Muscle of leg (tissue), 11 donors: ENCODE results near the gene SIRPB2. TPM values are rescaled to one million over a fixed set of nuclear protein-coding genes. Genes with fewer than 3 reads are reported as not detected.
"Not testable (repeated sequence)": the region's sequence is repeated elsewhere in the genome, so short reads cannot be mapped to it uniquely, and the experiment has no call there.

Source experiments
- DNase-seq: peaks from one replicate; pipeline ENCODE4 v3.0.0; 2013
- H3K27ac ChIP-seq: one replicate; pipeline ENCODE4 v1.5.1; 2013; ENCODE audit warnings: mild to moderate bottlenecking, low read length, control low read depth
- H3K27me3 ChIP-seq: one replicate; pipeline ENCODE4 v1.6.1; 2013; ENCODE audit warnings: low read length; ENCODE audit not compliant: control insufficient read depth, insufficient read depth
- H3K36me3 ChIP-seq: one replicate; pipeline ENCODE4 v1.6.1; 2013; ENCODE audit warnings: low read length; ENCODE audit not compliant: control insufficient read depth, insufficient read depth
- H3K4me1 ChIP-seq: one replicate; pipeline ENCODE4 v1.6.1; 2013; ENCODE audit warnings: low read length; ENCODE audit not compliant: control insufficient read depth, insufficient read depth
- H3K4me3 ChIP-seq: one replicate; pipeline ENCODE4 v1.5.1; 2013; ENCODE audit warnings: low read length, control low read depth
- H3K9me3 ChIP-seq: replicated peaks from 2 replicates; pipeline ENCODE4 v1.6.1; 2013; ENCODE audit warnings: low read depth, low read length; ENCODE audit not compliant: control insufficient read depth
- WGBS: methylation state at CpG from one replicate; pipeline ENCODE4 v1.1.5; 2013; ENCODE audit warnings: missing lambda C conversion rate; ENCODE audit not compliant: insufficient coverage; 5-methylcytosine and 5-hydroxymethylcytosine counted together
- polyA plus RNA-seq, 8 donors: library from polyadenylated mRNA; unstranded; fragments of 120-200 nt; gene quantifications; one replicate each; pipeline versions ENCODE4 v1.2.1 to v1.2.3, GENCODE V29; 2013; ENCODE audit warnings: inconsistent platforms in 1 of 8, low replicate concordance in 1 of 8; ENCODE audit not compliant: insufficient read length in 8 of 8, insufficient read depth in 1 of 8
- total RNA-seq: library from RNA; stranded (reverse); fragments of 120-200 nt; gene quantifications from one replicate; pipeline ENCODE4 v1.2.4, GENCODE V29; 2013

SIRPB2 gene
- total and polyA plus RNA-seq, 9 donors: 0.84 to 2.4 (median 1.4) TPM

GRCh38 chr20:1503564-1504227 is 12.5 kb upstream of the SIRPB2 start:
- Histone ChIP-seq H3K4me1 (no peaks in the 10 kb centered on the region), H3K9me3 (no peaks in the 10 kb centered on the region), H3K27ac (no peak overlapping the region), H3K4me3 (no peak overlapping the region), H3K36me3 (no peaks in the 10 kb centered on the region), H3K27me3 (peaks cover 2% of the 10 kb centered on the region)
- WGBS: no CpG with 5 or more reads among the region's 8 CpGs
- DNase-seq: peak; percentile 72

GRCh38 chr20:1500496-1500895 is 9.3 kb upstream of the SIRPB2 start:
- H3K4me3 ChIP-seq: no peak overlapping the region
- H3K27ac ChIP-seq: no peak overlapping the region
- H3K36me3 ChIP-seq: no peaks in the 10 kb centered on the region
- no peak for DNase-seq
- no peaks in the 10 kb centered on the region for H3K4me1 ChIP-seq
- H3K9me3 ChIP-seq: no peaks in the 10 kb centered on the region
- 50% methylated on average over 1 of the region's 3 CpGs for WGBS
- H3K27me3 ChIP-seq: no peaks in the 10 kb centered on the region

- DNase-seq: no peak
- WGBS: 82% methylated on average over 4 of the region's 8 CpGs
- Histone ChIP-seq H3K27me3 (no peaks in the 10 kb centered on the region), H3K4me3 (no peak overlapping the region), H3K4me1 (no peaks in the 10 kb centered on the region), H3K36me3 (no peaks in the 10 kb centered on the region), H3K27ac (no peak overlapping the region), H3K9me3 (no peaks in the 10 kb centered on the region)
Measured at GRCh38 chr20:1499528-1500420, 8.6 kb upstream of the SIRPB2 start.

GRCh38 chr20:1497371-1497770 is 6.2 kb upstream of the SIRPB2 start:
- H3K27ac ChIP-seq, H3K4me1 ChIP-seq, H3K4me3 ChIP-seq, DNase-seq, H3K27me3 ChIP-seq, H3K9me3 ChIP-seq, H3K36me3 ChIP-seq: not testable (repeated sequence)
- WGBS: 86% methylated on average over 3 of the region's 5 CpGs

GRCh38 chr20:1496930-1497329 is 5.7 kb upstream of the SIRPB2 start:
- H3K4me3 ChIP-seq: no peak overlapping the region
- no peak for DNase-seq
- H3K4me1 ChIP-seq: no peaks in the 10 kb centered on the region
- no peaks in the 10 kb centered on the region for H3K9me3 ChIP-seq
- H3K36me3 ChIP-seq: no peaks in the 10 kb centered on the region
- H3K27ac ChIP-seq: no peak overlapping the region
- no CpG with 5 or more reads among the region's 3 CpGs for WGBS
- H3K27me3 ChIP-seq: peaks cover 2% of the 10 kb centered on the region

- H3K9me3 ChIP-seq: no peaks in the 10 kb centered on the region
- no peaks in the 10 kb centered on the region for H3K36me3 ChIP-seq
- H3K4me3 ChIP-seq: no peak overlapping the region
- no peak for DNase-seq
- H3K4me1 ChIP-seq: no peaks in the 10 kb centered on the region
- H3K27me3 ChIP-seq: peaks cover 2% of the 10 kb centered on the region
- no peak overlapping the region for H3K27ac ChIP-seq
- WGBS: 50% methylated on average over 1 of the region's 3 CpGs
Measured at GRCh38 chr20:1494436-1494835, 3.2 kb upstream of the SIRPB2 start.

GRCh38 chr20:1493536-1493935 is 2.3 kb upstream of the SIRPB2 start:
- Histone ChIP-seq H3K4me3 (no peak overlapping the region), H3K9me3 (no peaks in the 10 kb centered on the region), H3K27ac (no peak overlapping the region), H3K27me3 (peaks cover 2% of the 10 kb centered on the region), H3K36me3 (no peaks in the 10 kb centered on the region), H3K4me1 (no peaks in the 10 kb centered on the region)
- DNase-seq: no peak
- no CpG with 5 or more reads among the region's 1 CpG for WGBS

- Histone ChIP-seq H3K4me1 (no peaks in the 10 kb centered on the region), H3K27me3 (peaks cover 2% of the 10 kb centered on the region), H3K9me3 (no peaks in the 10 kb centered on the region), H3K4me3 (no peak overlapping the region), H3K36me3 (no peaks in the 10 kb centered on the region), H3K27ac (peak overlapping the region; percentile 72)
- no CpG with 5 or more reads among the region's 2 CpGs for WGBS
- peak; percentile 44 for DNase-seq
Measured at GRCh38 chr20:1491860-1492642, 831 bp upstream of the SIRPB2 start.

GRCh38 chr20:1490643-1491195 is 501 bp downstream of the SIRPB2 start:
- H3K9me3 ChIP-seq: no peaks in the 10 kb centered on the region
- peaks cover 2% of the 10 kb centered on the region for H3K27me3 ChIP-seq
- H3K36me3 ChIP-seq: no peaks in the 10 kb centered on the region
- H3K4me1 ChIP-seq: no peaks in the 10 kb centered on the region
- no peak for DNase-seq
- H3K4me3 ChIP-seq: no peak overlapping the region
- WGBS: 64% methylated on average over 8 of the region's 9 CpGs
- H3K27ac ChIP-seq: peak overlapping the region; percentile 72
